Mesodermal cell (in vitro differentiated cells): ENCODE measurements around the gene PIK3R2. TPM values are rescaled to one million over a fixed set of nuclear protein-coding genes. Genes with fewer than 3 reads are reported as not detected.
"Not testable (repeated sequence)": the region's sequence is repeated elsewhere in the genome, so short reads cannot be mapped to it uniquely, and the experiment has no call there.

ENCODE experiments used
- H3K27ac ChIP-seq: 2 replicates; pipeline ENCODE4 v1.7.0; 2013; ENCODE audit warnings: mild to moderate bottlenecking, low read depth, low read length, moderate library complexity; ENCODE audit not compliant: severe bottlenecking
- H3K36me3 ChIP-seq: 2 replicates; pipeline ENCODE4 v1.7.1; 2013; ENCODE audit warnings: mild to moderate bottlenecking, low read length, moderate library complexity; ENCODE audit not compliant: control insufficient read depth, insufficient read depth
- H3K4me1 ChIP-seq: one replicate; pipeline ENCODE4 v1.7.1; 2013; ENCODE audit warnings: mild to moderate bottlenecking, low read length; ENCODE audit not compliant: insufficient read depth, control insufficient read depth, poor library complexity, severe bottlenecking
- H3K4me3 ChIP-seq: 2 replicates; pipeline ENCODE4 v1.7.0; 2013; ENCODE audit warnings: low read length, control low read depth, mild to moderate bottlenecking; ENCODE audit not compliant: insufficient read depth, poor library complexity, severe bottlenecking; ENCODE audit errors: extremely low read depth
- H3K9me3 ChIP-seq: 2 replicates; pipeline ENCODE4 v1.7.1; 2013; ENCODE audit warnings: mild to moderate bottlenecking, low read length, moderate library complexity; ENCODE audit not compliant: control insufficient read depth
- WGBS, 2 experiments: methylation state at CpG; one replicate each; pipeline ENCODE4 v1.1.5; 2013; ENCODE audit warnings: missing lambda C conversion rate in 2 of 2; ENCODE audit not compliant: insufficient coverage in 2 of 2; 5-methylcytosine and 5-hydroxymethylcytosine counted together
- polyA plus RNA-seq, 2 experiments: library from polyadenylated mRNA; stranded (reverse); fragments of 50-300 nt; gene quantifications; one replicate each; pipeline ENCODE4 v1.2.3, GENCODE V29; 2013

Gene PIK3R2
- 46.4 TPM for polyA plus RNA-seq (2013, experiment 1 of 2)
- polyA plus RNA-seq (2013, experiment 2 of 2): 37.9 TPM

DNA sequence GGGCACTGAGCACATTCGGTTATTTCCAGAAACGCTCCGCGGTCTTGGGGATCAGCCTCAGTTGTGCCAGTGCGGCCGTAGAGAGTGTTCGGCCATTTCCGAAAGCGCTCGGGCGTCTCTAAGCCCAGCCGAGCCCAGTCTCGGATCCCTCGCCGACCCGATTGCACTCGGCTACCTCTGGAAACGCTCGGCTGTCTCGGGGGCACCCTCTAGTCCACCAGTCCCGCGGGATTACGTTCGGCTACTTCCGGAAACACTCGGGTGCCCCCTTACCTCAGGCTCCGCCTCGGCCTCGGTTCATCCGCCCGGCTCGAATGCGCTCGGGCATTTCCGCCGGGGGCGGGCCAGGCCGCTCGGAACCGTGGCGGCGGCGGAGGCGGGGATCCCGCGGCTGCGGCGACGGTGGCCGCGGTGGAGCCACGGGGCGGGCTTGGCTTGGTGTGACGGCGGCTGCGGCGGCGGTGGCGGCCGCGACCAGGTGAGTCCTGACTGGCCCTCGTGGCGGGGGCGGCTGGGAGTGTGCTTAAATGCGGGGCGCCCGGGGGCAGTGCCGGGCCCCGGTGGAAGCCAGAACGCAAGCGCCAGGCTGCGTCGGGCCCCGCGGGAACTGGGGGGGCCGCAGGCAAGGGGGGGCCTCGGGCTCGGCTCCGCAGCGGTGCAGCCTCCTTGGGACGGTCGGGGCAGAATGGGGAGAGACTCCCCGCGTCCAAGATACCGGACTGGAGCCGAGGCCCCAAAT lies at the start of gene PIK3R2:
PIK3R2 (plus strand) TSS at position 347 of the 739 bp plus-strand sequence. CDS start 2,717 bp downstream, outside the sequence.
- Histone ChIP-seq H3K4me1 (peaks cover 13% of the 10 kb centered on the region), H3K4me3 (peak within 1 kb of the TSS; percentile 89), H3K9me3 (no peaks in the 10 kb centered on the region), H3K27ac (peak within 1 kb of the TSS; percentile 99), H3K36me3 (peaks cover 27% of the 10 kb centered on the region)
- 1% methylated on average over 61 to 85 of the region's 86 CpGs for WGBS, 2 experiments

DNA sequence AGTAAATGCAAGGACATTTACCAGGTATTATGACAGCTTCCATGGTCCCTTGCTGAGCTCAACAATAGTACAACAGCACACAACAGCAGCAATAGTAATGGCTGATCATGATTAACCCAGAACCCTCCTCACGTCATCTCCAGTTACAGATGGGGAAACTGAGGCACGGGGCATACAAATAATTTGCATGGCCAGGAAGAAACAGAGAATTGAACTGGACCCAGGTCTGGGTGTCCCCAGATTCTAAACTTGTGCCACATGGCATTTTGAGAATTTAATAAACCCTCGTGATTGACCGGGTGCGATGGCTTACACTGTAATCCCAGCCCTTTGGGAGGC lies 48.2 kb upstream of the PIK3R2 start:
- peak overlapping the region; percentile 36 for H3K4me3 ChIP-seq
- H3K4me1 ChIP-seq: no peaks in the 10 kb centered on the region
- 49 to 66% methylated on average over 5 of the region's 5 CpGs for WGBS, 2 experiments
- H3K36me3 ChIP-seq: no peaks in the 10 kb centered on the region
- peak overlapping the region; percentile 59 for H3K27ac ChIP-seq
- H3K9me3 ChIP-seq: no peaks in the 10 kb centered on the region

DNA sequence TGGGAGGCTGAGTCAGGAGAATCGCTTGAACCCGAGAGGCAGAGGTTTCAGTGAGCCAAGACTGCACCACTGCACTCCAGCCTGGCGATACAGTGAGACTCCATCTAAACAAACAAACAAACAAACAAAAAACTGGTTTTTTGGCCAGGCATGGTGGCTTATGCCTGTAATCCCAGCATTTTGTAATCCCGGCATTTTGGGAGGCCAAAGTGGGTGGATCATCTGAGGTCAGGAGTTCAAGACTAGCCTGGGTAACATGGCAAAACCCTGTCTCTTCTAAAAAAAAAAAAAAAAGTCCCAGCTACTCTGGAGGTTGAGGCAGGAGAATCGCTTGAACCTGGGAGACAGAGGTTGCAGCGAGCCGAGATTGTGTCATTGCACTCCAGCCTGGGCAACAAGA lies 47.7 kb upstream of the PIK3R2 start:
- H3K4me3 ChIP-seq, H3K9me3 ChIP-seq, H3K27ac ChIP-seq, H3K4me1 ChIP-seq, H3K36me3 ChIP-seq: not testable (repeated sequence)
- WGBS, 2 experiments: 78 to 82% methylated on average over 3 of the region's 7 CpGs

DNA sequence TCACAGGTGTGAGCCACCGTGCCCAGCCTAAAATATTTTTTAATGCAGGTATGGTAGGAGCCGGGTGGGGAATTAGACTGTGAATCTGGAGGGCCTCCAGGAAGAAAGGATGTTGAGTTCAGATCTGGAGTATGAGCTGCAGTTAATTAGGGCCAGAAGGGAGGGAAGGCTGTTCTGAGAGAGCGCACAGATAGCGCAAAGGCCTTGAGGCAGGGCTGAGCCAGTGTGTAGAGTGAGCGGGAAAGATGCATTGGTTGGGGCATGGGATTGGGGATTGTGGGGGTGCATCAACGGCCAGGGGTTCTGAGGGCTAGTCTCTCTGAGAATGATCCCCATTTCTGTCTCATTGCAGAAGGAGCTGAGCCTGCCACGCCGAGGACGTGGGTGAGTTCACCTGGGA lies 45.7 kb upstream of the PIK3R2 start:
- H3K4me1 ChIP-seq: no peaks in the 10 kb centered on the region
- H3K4me3 ChIP-seq: no peak overlapping the region
- 89 to 100% methylated on average over 6 to 9 of the region's 9 CpGs for WGBS, 2 experiments
- no peak overlapping the region for H3K27ac ChIP-seq
- H3K9me3 ChIP-seq: no peaks in the 10 kb centered on the region
- no peaks in the 10 kb centered on the region for H3K36me3 ChIP-seq

DNA sequence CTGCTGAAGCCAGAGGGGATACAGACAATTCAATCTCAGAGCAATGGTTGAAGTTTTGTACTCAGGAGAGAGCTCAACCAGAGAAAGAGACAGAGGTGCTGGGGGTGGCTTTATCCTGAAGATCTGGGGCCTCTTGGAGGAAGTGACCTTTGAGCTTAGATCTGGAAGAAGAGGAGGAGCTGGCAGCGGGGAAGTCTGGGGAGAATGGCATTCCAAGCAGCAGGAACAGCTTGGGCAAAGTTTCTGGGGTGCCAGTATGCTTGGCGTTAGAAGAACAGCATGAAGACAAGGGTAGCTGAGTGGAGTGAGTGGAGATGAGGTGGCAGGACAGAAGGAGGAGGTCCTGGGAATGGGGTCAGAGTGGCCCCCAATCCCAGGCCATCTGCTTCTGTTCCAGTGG lies 44.1 kb upstream of the PIK3R2 start:
- no peak overlapping the region for H3K27ac ChIP-seq
- no peaks in the 10 kb centered on the region for H3K4me1 ChIP-seq
- H3K36me3 ChIP-seq: no peaks in the 10 kb centered on the region
- WGBS, 2 experiments: 62 to 68% methylated on average over 2 of the region's 2 CpGs
- H3K4me3 ChIP-seq: no peak overlapping the region
- H3K9me3 ChIP-seq: no peaks in the 10 kb centered on the region

DNA sequence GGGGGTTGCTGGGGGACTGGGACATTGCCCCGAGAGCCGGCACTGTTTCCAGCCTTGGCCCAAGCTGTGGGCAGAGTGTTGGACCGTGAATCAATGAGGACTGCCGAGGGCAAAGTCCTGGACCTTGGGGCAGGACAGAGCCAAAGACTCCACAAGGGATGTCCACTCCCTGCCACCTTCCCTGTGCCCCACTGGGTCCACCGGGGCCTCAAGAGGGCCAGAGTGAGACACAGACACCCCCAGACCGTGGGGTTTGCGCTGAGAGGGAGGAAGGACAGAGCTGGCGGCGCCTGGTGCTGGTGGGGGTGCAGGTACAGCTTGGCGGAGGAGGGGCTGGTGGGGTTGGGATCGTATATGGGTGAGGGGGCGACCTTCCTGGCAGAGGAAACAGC lies 43.6 kb upstream of the PIK3R2 start:
- no peak overlapping the region for H3K27ac ChIP-seq
- no peaks in the 10 kb centered on the region for H3K4me1 ChIP-seq
- H3K36me3 ChIP-seq: no peaks in the 10 kb centered on the region
- 53 to 60% methylated on average over 6 to 12 of the region's 12 CpGs for WGBS, 2 experiments
- H3K4me3 ChIP-seq: peak overlapping the region; percentile 56
- no peaks in the 10 kb centered on the region for H3K9me3 ChIP-seq

DNA sequence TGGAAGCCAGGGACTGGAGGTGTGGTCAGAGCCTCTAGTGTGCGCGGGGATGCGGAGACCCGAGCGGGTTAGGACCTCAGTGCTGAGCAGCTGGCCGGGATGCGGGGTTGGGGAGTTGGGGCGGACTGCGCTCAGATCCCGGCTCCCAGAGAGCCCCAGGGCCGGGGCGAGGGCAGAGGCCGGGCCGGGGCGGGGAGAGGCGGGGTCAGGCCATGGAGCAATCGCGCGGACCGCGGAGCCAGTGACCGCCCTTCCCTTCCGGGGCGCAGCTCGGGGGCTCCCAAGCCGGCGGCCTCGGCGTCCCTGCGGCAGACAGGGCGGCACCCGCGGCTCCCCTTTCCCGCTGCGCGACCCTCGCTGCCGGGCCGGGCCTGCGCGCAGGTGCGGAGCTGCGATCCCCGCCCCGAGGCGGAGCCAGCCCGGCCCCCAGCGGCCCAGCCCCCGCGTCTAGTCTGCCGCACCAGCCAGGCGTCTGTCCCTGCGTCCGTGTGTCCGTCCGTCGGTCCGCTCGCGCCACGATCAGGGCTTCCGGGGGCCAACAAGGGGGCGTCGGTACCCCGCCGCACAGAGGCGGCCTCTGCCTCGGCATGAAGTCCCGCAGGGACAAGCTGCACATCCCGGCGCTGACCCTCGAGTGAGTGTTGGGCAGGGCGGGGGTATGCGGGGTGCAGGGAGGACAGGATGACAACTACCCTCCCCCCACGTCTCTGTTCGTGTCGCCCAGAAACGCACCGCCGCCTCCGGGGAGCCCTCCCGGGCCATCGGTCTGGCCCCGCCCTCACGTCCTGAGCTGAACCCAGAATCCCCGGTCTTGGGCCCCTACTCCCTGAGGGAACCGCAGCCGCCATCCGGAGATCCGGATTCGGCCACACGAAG lies 43.0 kb upstream of the PIK3R2 start:
- Histone ChIP-seq H3K27ac (no peak overlapping the region), H3K9me3 (no peaks in the 10 kb centered on the region), H3K4me3 (peak overlapping the region; percentile 56), H3K4me1 (no peaks in the 10 kb centered on the region), H3K36me3 (no peaks in the 10 kb centered on the region)
- 1% methylated on average over 57 to 88 of the region's 92 CpGs for WGBS, 2 experiments

DNA sequence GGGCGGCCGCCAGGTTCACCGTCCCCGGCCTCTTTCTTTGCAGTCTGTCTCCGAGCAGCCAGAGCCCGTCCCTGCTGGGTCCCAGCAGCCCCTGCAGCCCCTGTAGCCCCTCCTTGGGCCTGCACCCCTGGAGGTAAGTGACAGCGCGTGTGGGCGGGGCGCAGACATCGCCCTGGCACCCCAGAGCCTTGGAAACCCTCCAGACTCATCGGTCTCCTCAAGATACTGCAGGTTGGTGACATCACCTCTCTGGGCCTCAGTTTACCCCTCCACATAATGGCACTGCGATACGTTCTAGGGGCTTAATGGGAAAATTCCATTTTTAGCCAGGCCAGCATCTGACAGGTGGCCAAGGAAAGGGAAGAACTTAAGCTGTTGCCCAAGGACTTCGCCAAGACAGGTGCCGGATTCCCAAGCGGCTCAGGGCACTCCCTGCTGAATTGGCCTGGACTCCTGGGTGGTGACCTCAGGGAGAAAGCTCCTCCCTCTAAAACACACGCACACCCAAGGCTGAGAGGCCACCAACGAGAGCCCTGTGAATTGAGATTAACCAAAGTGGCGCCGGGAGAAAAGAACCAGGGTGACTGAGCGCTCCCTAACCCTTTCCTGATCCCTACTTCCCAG lies 42.2 kb upstream of the PIK3R2 start:
- Histone ChIP-seq H3K36me3 (no peaks in the 10 kb centered on the region), H3K4me1 (no peaks in the 10 kb centered on the region), H3K9me3 (no peaks in the 10 kb centered on the region), H3K27ac (no peak overlapping the region), H3K4me3 (peak overlapping the region; percentile 56)
- WGBS, 2 experiments: 46 to 47% methylated on average over 19 of the region's 22 CpGs

DNA sequence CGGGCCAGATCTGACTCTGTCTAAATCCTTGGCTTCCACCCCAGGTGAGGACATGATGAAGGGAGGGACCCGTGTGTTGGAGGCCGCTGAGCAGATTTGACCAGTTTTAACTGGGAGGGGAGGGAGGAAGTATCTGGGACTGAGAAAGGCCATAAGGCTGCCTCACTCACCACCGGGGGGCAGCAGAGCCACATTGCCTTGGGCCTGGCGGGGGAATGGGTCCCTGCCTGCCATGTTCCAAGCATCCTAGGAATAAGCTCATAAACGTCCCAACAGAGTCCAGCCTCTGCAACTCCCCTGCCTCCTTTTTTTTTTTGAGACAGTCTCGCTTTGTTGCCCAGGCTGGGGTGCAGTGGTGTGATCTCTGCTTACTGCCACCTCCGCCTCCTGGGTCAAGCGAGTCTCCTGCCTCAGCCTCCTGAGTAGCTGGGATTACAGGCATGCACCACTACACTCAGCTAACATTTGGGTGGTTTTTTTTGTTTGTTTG lies 39.9 kb upstream of the PIK3R2 start:
- Histone ChIP-seq H3K27ac (no peak overlapping the region), H3K9me3 (no peaks in the 10 kb centered on the region), H3K4me1 (no peaks in the 10 kb centered on the region), H3K36me3 (no peaks in the 10 kb centered on the region), H3K4me3 (no peak overlapping the region)
- WGBS, 2 experiments: 6 to 8% methylated on average over 5 of the region's 9 CpGs

DNA sequence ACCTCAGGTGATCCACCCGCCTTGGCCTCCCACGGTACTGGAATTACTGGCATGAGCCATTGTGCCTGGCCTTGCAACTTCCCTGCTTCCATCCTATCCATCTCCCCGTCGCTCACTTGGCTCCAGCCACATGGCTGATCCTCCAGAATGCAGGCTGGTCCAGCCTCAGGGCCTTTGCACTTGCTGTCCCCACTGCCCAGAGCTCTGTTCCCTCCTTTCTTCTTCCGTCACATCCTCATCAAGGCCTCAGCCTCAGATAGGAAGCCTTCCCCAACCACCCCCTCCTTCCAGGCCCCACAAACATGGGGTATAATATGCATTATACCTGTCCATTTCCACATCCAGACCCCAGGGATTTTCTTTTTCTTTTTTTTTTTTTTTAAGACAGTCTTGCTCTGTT lies 39.1 kb upstream of the PIK3R2 start:
- no peaks in the 10 kb centered on the region for H3K36me3 ChIP-seq
- H3K4me1 ChIP-seq: no peaks in the 10 kb centered on the region
- no peak overlapping the region for H3K4me3 ChIP-seq
- H3K27ac ChIP-seq: no peak overlapping the region
- 86 to 87% methylated on average over 5 of the region's 5 CpGs for WGBS, 2 experiments
- no peaks in the 10 kb centered on the region for H3K9me3 ChIP-seq
